IMR-90 (cell line): Measurements from ENCODE around the gene MTCH2. TPM values are rescaled to one million over a fixed set of nuclear protein-coding genes. Genes with fewer than 3 reads are reported as not detected.

Experiments used
- ATAC-seq: fragments of 200-7000 bp; cut with Tn5 transposase; 2 replicates; pipeline ENCODE4 v1.9.1; 2020; ENCODE audit warnings: low read depth, mild to moderate bottlenecking, moderate library complexity
- BruUV-seq: library from RNA; stranded (reverse); fragments of 400-500 nt; replicated peaks from 2 replicates; lab custom pipeline; 2021; lab: Mats Ljungman, UMichigan
- CTCF ChIA-PET: fragments of 300-600 bp; formaldehyde crosslinking; extraction: SDS; loops from one replicate; lab custom pipeline; 2021; ENCODE audit warnings: antibody characterized with exemption; lab: Yijun Ruan, JAX
- POLR2A ChIA-PET: fragments of 300-600 bp; sonication (Branson Sonifier 250); formaldehyde crosslinking; loops from one replicate; lab custom pipeline; 2022; ENCODE audit warnings: antibody characterized with exemption; ENCODE audit not compliant: unreplicated experiment; lab: Charles Lee
- DNase-seq: peaks from one replicate; pipeline ENCODE4 v3.0.0; 2013
- H2AFZ ChIP-seq: replicated peaks from 2 replicates; pipeline ENCODE3; 2013; ENCODE audit warnings: low read length, mild to moderate bottlenecking; ENCODE audit not compliant: poor library complexity
- H2AK5ac ChIP-seq: 2 replicates; pipeline ENCODE4 v1.6.1; 2013; ENCODE audit warnings: low read depth, low read length, inconsistent platforms
- H2AK9ac ChIP-seq: replicated peaks from 2 replicates; pipeline ENCODE3; 2013; ENCODE audit warnings: mild to moderate bottlenecking, low read depth, low read length, moderate library complexity; ENCODE audit not compliant: poor library complexity
- H2BK120ac ChIP-seq: 2 replicates; pipeline ENCODE4 v1.6.1; 2013; ENCODE audit warnings: low read depth, low read length, inconsistent platforms
- H2BK15ac ChIP-seq: 3 replicates; pipeline ENCODE4 v1.6.1; 2013; ENCODE audit warnings: low read depth, low read length, inconsistent platforms
- H2BK20ac ChIP-seq: 2 replicates; pipeline ENCODE4 v1.6.1; 2013; ENCODE audit warnings: low read depth, mild to moderate bottlenecking, inconsistent platforms, low read length, moderate library complexity
- H2BK5ac ChIP-seq: 2 replicates; pipeline ENCODE4 v1.6.1; 2013; ENCODE audit warnings: mild to moderate bottlenecking, low read depth, low read length, inconsistent platforms; ENCODE audit not compliant: poor library complexity, severe bottlenecking
- H3K14ac ChIP-seq: replicated peaks from 2 replicates; pipeline ENCODE4 v1.6.1; 2013; ENCODE audit warnings: low read depth, low read length, inconsistent platforms
- H3K18ac ChIP-seq: 2 replicates; pipeline ENCODE4 v1.6.1; 2013; ENCODE audit warnings: low read depth, low read length, control low read depth
- H3K23ac ChIP-seq: 2 replicates; pipeline ENCODE4 v1.6.1; 2013; ENCODE audit warnings: low read depth, low read length, inconsistent platforms
- H3K27ac ChIP-seq: 2 replicates; pipeline ENCODE4 v1.5.1; 2013; ENCODE audit warnings: mild to moderate bottlenecking, control low read depth, low read length; ENCODE audit not compliant: insufficient read depth
- H3K27me3 ChIP-seq: 2 replicates; pipeline ENCODE4 v1.6.1; 2013; ENCODE audit warnings: low read length; ENCODE audit not compliant: control insufficient read depth, insufficient read depth
- H3K36me3 ChIP-seq: 2 replicates; pipeline ENCODE4 v1.6.1; 2013; ENCODE audit warnings: low read length, mixed read lengths; ENCODE audit not compliant: control insufficient read depth, insufficient read depth
- H3K4ac ChIP-seq: 2 replicates; pipeline ENCODE4 v1.6.1; 2013; ENCODE audit warnings: low read depth, low read length, inconsistent platforms
- H3K4me1 ChIP-seq: 2 replicates; pipeline ENCODE4 v1.6.1; 2013; ENCODE audit warnings: low read length, mixed read lengths; ENCODE audit not compliant: control insufficient read depth, insufficient read depth
- H3K4me2 ChIP-seq: 2 replicates; pipeline ENCODE4 v1.6.1; 2013; ENCODE audit warnings: low read depth, mild to moderate bottlenecking, control low read depth, low read length, moderate library complexity
- H3K4me3 ChIP-seq: 2 replicates; pipeline ENCODE4 v1.5.1; 2013; ENCODE audit warnings: low read depth, mild to moderate bottlenecking, control low read depth, low read length, moderate library complexity; ENCODE audit not compliant: insufficient read depth
- H3K56ac ChIP-seq: 2 replicates; pipeline ENCODE4 v1.6.1; 2013; ENCODE audit warnings: low read length, inconsistent platforms; ENCODE audit not compliant: insufficient read depth; ENCODE audit errors: extremely low read depth
- H3K79me1 ChIP-seq, 2 experiments: 2 replicates each; pipeline ENCODE4 v1.6.1; 2013; ENCODE audit warnings: low read length in 2 of 2, inconsistent platforms in 1 of 2, low read depth in 1 of 2
- H3K9ac ChIP-seq: 2 replicates; pipeline ENCODE4 v1.6.1; 2013; ENCODE audit warnings: low read depth, low read length, control low read depth
- H3K9me1 ChIP-seq: 2 replicates; pipeline ENCODE4 v1.6.1; 2013; ENCODE audit warnings: low read length, inconsistent platforms; ENCODE audit not compliant: insufficient read depth
- H3K9me3 ChIP-seq: 2 replicates; pipeline ENCODE4 v1.6.1; 2013; ENCODE audit warnings: low read length; ENCODE audit not compliant: control insufficient read depth, insufficient read depth
- H4K20me1 ChIP-seq: 2 replicates; pipeline ENCODE4 v1.6.1; 2013; ENCODE audit warnings: low read length, inconsistent platforms; ENCODE audit not compliant: insufficient read depth
- H4K5ac ChIP-seq: 2 replicates; pipeline ENCODE4 v1.6.1; 2013; ENCODE audit warnings: mild to moderate bottlenecking, low read depth, low read length, control low read depth
- H4K8ac ChIP-seq, 2 experiments: 2 replicates each; pipeline ENCODE4 v1.6.1; 2013; ENCODE audit warnings: low read depth in 2 of 2, low read length in 2 of 2, control low read depth in 1 of 2, inconsistent platforms in 1 of 2
- H4K91ac ChIP-seq: 2 replicates; pipeline ENCODE4 v1.6.1; 2013; ENCODE audit warnings: low read depth, low read length, inconsistent platforms; ENCODE audit not compliant: insufficient read depth
- BHLHE40 ChIP-seq: fragments of 150-350 bp; IDR thresholded peaks from 2 replicates; pipeline ENCODE4 v1.6.1; 2016; ENCODE audit warnings: mild to moderate bottlenecking, low read depth, low read length
- CEBPB ChIP-seq: IDR thresholded peaks from 2 replicates; pipeline ENCODE4 v1.6.1; 2012; ENCODE audit warnings: low read depth, low read length, improper control_type of control experiment
- ELK1 ChIP-seq: fragments of 150-350 bp; IDR thresholded peaks from 2 replicates; pipeline ENCODE4 v1.6.1; 2016; ENCODE audit warnings: low read depth, mild to moderate bottlenecking, low read length, moderate library complexity, borderline replicate concordance
- FOS ChIP-seq: fragments of 150-350 bp; IDR thresholded peaks from 2 replicates; pipeline ENCODE4 v1.6.1; 2016; ENCODE audit warnings: low read depth, low read length
- MAFK ChIP-seq: IDR thresholded peaks from 2 replicates; pipeline ENCODE4 v1.6.1; 2012; ENCODE audit warnings: low read depth, low read length, improper control_type of control experiment
- MAZ ChIP-seq: IDR thresholded peaks from 2 replicates; pipeline ENCODE4 v1.6.1; 2012; ENCODE audit warnings: low read depth, mild to moderate bottlenecking, low read length, improper control_type of control experiment, moderate library complexity, borderline replicate concordance
- NFE2L2 ChIP-seq: fragments of 150-350 bp; IDR thresholded peaks from 2 replicates; pipeline ENCODE4 v1.6.1; 2016; ENCODE audit warnings: low read depth, mild to moderate bottlenecking, low read length
- RAD21 ChIP-seq: IDR thresholded peaks from 2 replicates; pipeline ENCODE4 v1.6.1; 2012; ENCODE audit warnings: low read length, improper control_type of control experiment
- RFX5 ChIP-seq: IDR thresholded peaks from 2 replicates; pipeline ENCODE4 v1.8.0; 2012; ENCODE audit warnings: low read depth, mild to moderate bottlenecking, low read length, moderate library complexity
- WGBS, 2 experiments: methylation state at CpG; one replicate each; pipeline versions ENCODE4 v1.1.5 to v1.1.7; 2013; ENCODE audit warnings: missing lambda C conversion rate in 2 of 2; ENCODE audit not compliant: insufficient read length in 1 of 2; ENCODE audit errors: extremely low coverage in 2 of 2; 5-methylcytosine and 5-hydroxymethylcytosine counted together
- dilution Hi-C: fragments of 300-500 bp; cut with HindIII; formaldehyde crosslinking; loops from one replicate; pipeline ENCODE4 v1.14.3; 2018; ENCODE audit warnings: low sequenced_read_pairs; ENCODE audit not compliant: unreplicated experiment
- in situ Hi-C: fragments of 300-500 bp; cut with MboI; formaldehyde crosslinking; loops from 3 replicates; pipeline ENCODE4 v1.14.3; 2019; ENCODE audit warnings: low sequenced_read_pairs, inconsistent platforms, mixed read lengths
- intact Hi-C: fragments of 100-400 bp; cut with micrococcal nuclease; formaldehyde crosslinking; loops from 2 replicates; pipeline ENCODE4 v1.10.0; 2022
- polyA plus RNA-seq, 3 experiments: library from polyadenylated mRNA; depleted of rRNA; stranded (reverse); fragments of >200 nt; gene quantifications; 2 replicates each; pipeline ENCODE4 v1.2.3, GENCODE V29; 2012; ENCODE audit warnings: low replicate concordance in 1 of 3
- total RNA-seq: library from RNA; depleted of rRNA; stranded (reverse); fragments of >200 nt; gene quantifications from 2 replicates; pipeline ENCODE4 v1.2.3, GENCODE V29; 2012
- TF ChIP-seq, protein P1 (sequence below): fragments of 150-350 bp; IDR thresholded peaks from 2 replicates; pipeline ENCODE4 v1.6.1; 2017; ENCODE audit warnings: mild to moderate bottlenecking, antibody characterized with exemption, low read length, low read depth

The MTCH2 gene
- total and polyA plus RNA-seq, 2 of the 4 experiments (the other 2 are of a cell fraction), result 103 to 163 TPM

GRCh38 chr11:47628026-47628425 lies 14.3 kb downstream of the MTCH2 start:
- Histone ChIP-seq H3K4ac (no peak overlapping the region), H4K8ac (no peak overlapping the region), H3K4me3 (no peak overlapping the region), H3K9me3 (no peaks in the 10 kb centered on the region), H3K18ac (no peak overlapping the region), H2BK5ac (no peak overlapping the region), H4K5ac (no peak overlapping the region), H3K36me3 (peaks cover 42% of the 10 kb centered on the region), H3K27ac (no peak overlapping the region), H2BK15ac (no peak overlapping the region), H3K23ac (no peak overlapping the region), H3K4me2 (no peak overlapping the region), H3K9ac (no peak overlapping the region), H2AFZ (no peak overlapping the region), H3K27me3 (no peaks in the 10 kb centered on the region), H4K20me1 (no peaks in the 10 kb centered on the region), H3K14ac (no peak overlapping the region), H3K56ac (no peak overlapping the region), H2AK9ac (no peak overlapping the region), H4K91ac (no peak overlapping the region), H3K79me1 (0 out of 4 replicates have a peak, but pooled peaks cover 0 to 6% of the 10 kb centered on the region in 2 experiments), H3K9me1 (0 out of 2 replicates have a peak, but pooled peaks cover 3% of the 10 kb centered on the region), H2BK120ac (no peak overlapping the region), H3K4me1 (no peaks in the 10 kb centered on the region), H2BK20ac (no peak overlapping the region), H2AK5ac (no peak overlapping the region)
- no peak for TF ChIP-seq FOS
- no peak for TF ChIP-seq RAD21
- TF ChIP-seq BHLHE40, result no peak
- TF ChIP-seq, protein P1, sequence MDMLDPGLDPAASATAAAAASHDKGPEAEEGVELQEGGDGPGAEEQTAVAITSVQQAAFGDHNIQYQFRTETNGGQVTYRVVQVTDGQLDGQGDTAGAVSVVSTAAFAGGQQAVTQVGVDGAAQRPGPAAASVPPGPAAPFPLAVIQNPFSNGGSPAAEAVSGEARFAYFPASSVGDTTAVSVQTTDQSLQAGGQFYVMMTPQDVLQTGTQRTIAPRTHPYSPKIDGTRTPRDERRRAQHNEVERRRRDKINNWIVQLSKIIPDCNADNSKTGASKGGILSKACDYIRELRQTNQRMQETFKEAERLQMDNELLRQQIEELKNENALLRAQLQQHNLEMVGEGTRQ, result no peak
- no peak for TF ChIP-seq CEBPB
- TF ChIP-seq MAZ, result no peak
- no peak for TF ChIP-seq NFE2L2
- no peak for TF ChIP-seq MAFK
- no peak for TF ChIP-seq RFX5
- TF ChIP-seq ELK1, result no peak
- WGBS, 2 experiments, result no CpG with 5 or more reads among the region's 4 CpGs
- DNase-seq, result no peak
- POLR2A ChIA-PET, result no interaction called here
- no peak for ATAC-seq
- in situ Hi-C loops, result no loop called here
- intact Hi-C loops, result loop anchor here (10.0 kb wide), 1 partner anchor 197 kb away; no protein-coding TSS in a partner anchor
- dilution Hi-C loops, result no loop called here
- CTCF ChIA-PET, result no interaction called here
- no TSS peak for BruUV-seq
